GM18505 (cell line): ENCODE measurements around the gene SEPTIN10.

ENCODE experiments used
- ATAC-seq: cut with Tn5 transposase; IDR thresholded peaks from one replicate; pipeline ENCODE4 v1.9.1; 2021; ENCODE audit not compliant: unreplicated experiment
- POLR2A ChIP-seq: IDR thresholded peaks from 4 replicates; pipeline ENCODE4 v1.6.1; 2011; ENCODE audit warnings: borderline replicate concordance; ENCODE audit not compliant: insufficient read depth, insufficient read length; ENCODE audit errors: extremely low read depth

The SEPTIN10 gene

GRCh38 chr2:109535217-109535946 is 78.4 kb downstream of the SEPTIN10 start:
- no peak for TF ChIP-seq POLR2A
- no peak for ATAC-seq

- ATAC-seq = no peak
- TF ChIP-seq POLR2A = no peak
Observed at GRCh38 chr2:109533823-109534222, 79.9 kb downstream of the SEPTIN10 start.

GRCh38 chr2:109532728-109533076 is 81.1 kb downstream of the SEPTIN10 start:
- no peak for ATAC-seq
- TF ChIP-seq POLR2A = no peak

GRCh38 chr2:109531896-109532727 is 81.7 kb downstream of the SEPTIN10 start:
- no peak for ATAC-seq
- TF ChIP-seq POLR2A = no peak

GRCh38 chr2:109531221-109531620 is 82.5 kb downstream of the SEPTIN10 start:
- ATAC-seq = no peak

GRCh38 chr2:109530712-109531111 is 83.1 kb downstream of the SEPTIN10 start:
- TF ChIP-seq POLR2A = no peak

More at GRCh38 chr2:109531221-109531620, 82.5 kb downstream of the SEPTIN10 start:
- no peak for TF ChIP-seq POLR2A

GRCh38 chr2:109529532-109530449 is 84.0 kb downstream of the SEPTIN10 start:
- ATAC-seq = no peak
- no peak for TF ChIP-seq POLR2A

More at GRCh38 chr2:109530712-109531111, 83.1 kb downstream of the SEPTIN10 start:
- ATAC-seq = no peak

GRCh38 chr2:109528811-109529501 is 84.8 kb downstream of the SEPTIN10 start:
- ATAC-seq = no peak
- no peak for TF ChIP-seq POLR2A

- no peak for TF ChIP-seq POLR2A
- ATAC-seq = no peak
Observed at GRCh38 chr2:109527846-109528705, 85.7 kb downstream of the SEPTIN10 start.

GRCh38 chr2:109527079-109527478 is 86.7 kb downstream of the SEPTIN10 start:
- TF ChIP-seq POLR2A = no peak
- ATAC-seq = no peak

- TF ChIP-seq POLR2A = no peak
- ATAC-seq = no peak
Observed at GRCh38 chr2:109526442-109526970, 87.3 kb downstream of the SEPTIN10 start.

GRCh38 chr2:109525836-109526235 is 87.9 kb downstream of the SEPTIN10 start:
- no peak for ATAC-seq
- TF ChIP-seq POLR2A = no peak
